ENCODE measurements around the gene SLBP.

- TF ChIP-seq CTCF (conservative IDR thresholded peaks at IDR 0.05 in 1 of 2, IDR thresholded peaks at IDR 0.05 in 1 of 2; ENCODE audit: low read depth in 1 of 2, low read length in 2 of 2) (peak; percentile 66 to 77), EZH2 (IDR thresholded peaks at IDR 0.05; ENCODE audit: low read length, missing control alignments) (no peak)
These were observed 34.2 kb upstream of the SLBP start for GRCh38 chr4:1746265-1746691.

All from fibroblast of lung (primary cell).